ENCODE results near the gene LTB4R2. TPM values are rescaled to one million over a fixed set of nuclear protein-coding genes. Genes with fewer than 3 reads are reported as not detected.
"Not testable (repeated sequence)": the region's sequence is repeated elsewhere in the genome, so short reads cannot be mapped to it uniquely, and the experiment has no call there.

LTB4R2 gene
- total and polyA plus RNA-seq, 2 donors (not counting 3 experiments of a cell fraction or from before 2014, with no cell fraction given): 5.5 to 13.1 TPM

GRCh38 chr14:24353559-24354481, 43.9 kb downstream of the LTB4R2 start:
- H3K79me2 ChIP-seq (ENCODE audit: control insufficient read depth, insufficient read depth, low read length): no peaks in the 10 kb centered on the region
- H3K4me2 ChIP-seq (ENCODE audit: insufficient read depth, low read length): no peak overlapping the region
- H4K20me1 ChIP-seq (replicated peaks; ENCODE audit: control insufficient read depth, extremely low read depth, insufficient read depth, low read length): no peaks in the 10 kb centered on the region
- H3K4me3 ChIP-seq (replicated peaks in 1 of 3; ENCODE audit: insufficient read depth in 1 of 3, low read depth in 1 of 3, low read length in 3 of 3): no peak overlapping the region
- no peaks in the 10 kb centered on the region for H3K9me1 ChIP-seq (replicated peaks; ENCODE audit: control insufficient read depth, extremely low read depth, insufficient read depth, low read length)
- intact Hi-C loops (cut with micrococcal nuclease): no loop called here
- DNase-seq (ENCODE audit: low read depth, low spot score) (no peak), FAIRE-seq (no peak)
- H3K9ac ChIP-seq (replicated peaks; ENCODE audit: extremely low read depth, insufficient read depth, low read length): no peak overlapping the region
- no peak overlapping the region for H3K27ac ChIP-seq (ENCODE audit: insufficient read depth, low read depth, low read length)
- H3K9me3 ChIP-seq (replicated peaks; ENCODE audit: control insufficient read depth, insufficient read depth, low read length): no peaks in the 10 kb centered on the region
- H3K36me3 ChIP-seq (ENCODE audit: control insufficient read depth in 2 of 2, extremely low read depth in 1 of 2, insufficient read depth in 2 of 2, low read length in 2 of 2): no peaks in the 10 kb centered on the region
- dilution Hi-C loops (cut with MboI; ENCODE audit: extremely low pct_ligation_motif_present, low sequenced_read_pairs): no loop called here
- CTCF ChIA-PET: interaction anchor here (1.3 kb wide), 1 partner anchor 78 kb away, joined by 4 read pairs; no protein-coding TSS in a partner anchor
- no peak overlapping the region for H2AFZ ChIP-seq (ENCODE audit: low read depth, low read length)
- no peak for TF ChIP-seq FOS (IDR thresholded peaks at IDR 0.05; ENCODE audit: borderline replicate concordance, insufficient read depth, low read length)
- no peak for TF ChIP-seq JUN (IDR thresholded peaks at IDR 0.05; ENCODE audit: borderline replicate concordance, insufficient read depth, insufficient read length, low read depth)
- no peak for TF ChIP-seq POLR2AphosphoS5 (IDR thresholded peaks at IDR 0.05; ENCODE audit: insufficient read depth, low read depth, low read length)
- no peak for TF ChIP-seq EZH2 (IDR thresholded peaks at IDR 0.05; ENCODE audit: borderline replicate concordance, low read depth, low read length, severe bottlenecking)
- no peak for TF ChIP-seq GATA2 (IDR thresholded peaks at IDR 0.05; ENCODE audit: insufficient read depth, insufficient read length, low read depth, low read length)
- no peak for TF ChIP-seq POLR2A (IDR thresholded peaks at IDR 0.05; ENCODE audit: low read depth, low read length)
- no peak for TF ChIP-seq MYC (IDR thresholded peaks at IDR 0.05; ENCODE audit: low read depth, low read length)
- no peak for TF ChIP-seq MAX (IDR thresholded peaks at IDR 0.05; ENCODE audit: insufficient read depth, insufficient read length)
- no peak for TF ChIP-seq CTCF (IDR thresholded peaks at IDR 0.05; ENCODE audit: extremely low read depth in 1 of 2, insufficient read depth in 1 of 2, low read depth in 1 of 2, low read length in 2 of 2)
- H3K27me3 ChIP-seq (ENCODE audit: control insufficient read depth in 2 of 2, insufficient read depth in 2 of 2, low read length in 2 of 2): peaks cover 30 to 33% of the 10 kb centered on the region in 2 experiments
- no peaks in the 10 kb centered on the region for H3K4me1 ChIP-seq (ENCODE audit: control insufficient read depth, extremely low read depth, insufficient read depth, low read length)
- POLR2A ChIA-PET: no interaction called here
- no TSS peak for BruUV-seq (replicated peaks)

GRCh38 chr14:24354482-24354825, 44.5 kb downstream of the LTB4R2 start:
- POLR2A ChIA-PET: not testable (repeated sequence)

More at GRCh38 chr14:24354482-24354825, 44.5 kb downstream of the LTB4R2 start:
- DNase-seq (ENCODE audit: low read depth, low spot score); H3K4me1 ChIP-seq (ENCODE audit: control insufficient read depth, extremely low read depth, insufficient read depth, low read length); H3K36me3 ChIP-seq (ENCODE audit: control insufficient read depth in 2 of 2, extremely low read depth in 1 of 2, insufficient read depth in 2 of 2, low read length in 2 of 2); H3K9me3 ChIP-seq (replicated peaks; ENCODE audit: control insufficient read depth, insufficient read depth, low read length); FAIRE-seq; BruUV-seq (replicated peaks); H3K4me2 ChIP-seq (ENCODE audit: insufficient read depth, low read length); H3K9me1 ChIP-seq (replicated peaks; ENCODE audit: control insufficient read depth, extremely low read depth, insufficient read depth, low read length); H4K20me1 ChIP-seq (replicated peaks; ENCODE audit: control insufficient read depth, extremely low read depth, insufficient read depth, low read length); H3K9ac ChIP-seq (replicated peaks; ENCODE audit: extremely low read depth, insufficient read depth, low read length); H3K27ac ChIP-seq (ENCODE audit: insufficient read depth, low read depth, low read length); H3K79me2 ChIP-seq (ENCODE audit: control insufficient read depth, insufficient read depth, low read length); H3K4me3 ChIP-seq (replicated peaks in 1 of 3; ENCODE audit: insufficient read depth in 1 of 3, low read depth in 1 of 3, low read length in 3 of 3); dilution Hi-C loops (cut with MboI; ENCODE audit: extremely low pct_ligation_motif_present, low sequenced_read_pairs); H2AFZ ChIP-seq (ENCODE audit: low read depth, low read length); intact Hi-C loops (cut with micrococcal nuclease): not testable (repeated sequence)
- H3K27me3 ChIP-seq (ENCODE audit: control insufficient read depth in 2 of 2, insufficient read depth in 2 of 2, low read length in 2 of 2): peaks cover 26 to 30% of the 10 kb centered on the region in 2 experiments
- CTCF ChIA-PET: interaction anchor here (1.3 kb wide), 1 partner anchor 77 kb away, joined by 4 read pairs; no protein-coding TSS in a partner anchor

Measured in endothelial cell of umbilical vein (primary cell).